Loucy (cell line): ENCODE results near the gene PLD5.

Experiments
- H2AFZ ChIP-seq: fragments of 200-600 bp; sonication (generic); 2 replicates; pipeline ENCODE4 v1.6.0; 2016; ENCODE audit warnings: antibody characterized with exemption, mild to moderate bottlenecking, low read length, moderate library complexity
- H3F3A ChIP-seq: fragments of 200-600 bp; 2 replicates; pipeline ENCODE4 v1.6.0; 2016; ENCODE audit warnings: antibody characterized with exemption, low read depth, mild to moderate bottlenecking
- H3K27me3 ChIP-seq: fragments of 200-600 bp; sonication (generic); 2 replicates; pipeline ENCODE4 v1.6.1; 2014; ENCODE audit warnings: low read length, mild to moderate bottlenecking; ENCODE audit not compliant: insufficient read depth, poor library complexity, severe bottlenecking
- H3K36me3 ChIP-seq: fragments of 200-600 bp; sonication (generic); 2 replicates; pipeline ENCODE4 v1.6.1; 2016; ENCODE audit warnings: low read length; ENCODE audit not compliant: insufficient read depth
- H3K4me1 ChIP-seq: fragments of 200-600 bp; sonication (generic); 2 replicates; pipeline ENCODE4 v1.5.1; 2014; ENCODE audit warnings: low read length, mild to moderate bottlenecking; ENCODE audit not compliant: insufficient read depth, poor library complexity, severe bottlenecking
- H3K4me2 ChIP-seq: fragments of 200-600 bp; sonication (generic); 2 replicates; pipeline ENCODE4 v1.6.0; 2014; ENCODE audit warnings: antibody characterized with exemption, low read length, low read depth, mild to moderate bottlenecking; ENCODE audit not compliant: poor library complexity, severe bottlenecking
- H3K4me3 ChIP-seq: fragments of 200-600 bp; sonication (generic); 2 replicates; pipeline ENCODE4 v1.5.1; 2014; ENCODE audit warnings: low read length, mild to moderate bottlenecking, mixed read lengths; ENCODE audit not compliant: poor library complexity, severe bottlenecking
- H3K79me2 ChIP-seq: fragments of 200-600 bp; sonication (generic); 2 replicates; pipeline ENCODE4 v1.6.1; 2014; ENCODE audit warnings: low read length; ENCODE audit not compliant: insufficient read depth
- H3K9ac ChIP-seq: fragments of 200-600 bp; sonication (generic); 2 replicates; pipeline ENCODE4 v1.6.0; 2014; ENCODE audit warnings: mild to moderate bottlenecking, low read depth, low read length, moderate library complexity; ENCODE audit not compliant: poor library complexity, severe bottlenecking
- H3K9me2 ChIP-seq: fragments of 200-600 bp; sonication (generic); replicated peaks from 2 replicates; pipeline ENCODE4 v1.6.1; 2016; ENCODE audit warnings: low read depth, low read length, mixed read lengths
- H3K9me3 ChIP-seq: fragments of 200-600 bp; sonication (generic); 2 replicates; pipeline ENCODE4 v1.6.1; 2014; ENCODE audit warnings: mild to moderate bottlenecking, antibody characterized with exemption, low read length, low read depth; ENCODE audit not compliant: insufficient read depth
- H4K20me1 ChIP-seq: fragments of 200-600 bp; sonication (generic); 2 replicates; pipeline ENCODE4 v1.6.0; 2014; ENCODE audit warnings: antibody characterized with exemption, low read length, mild to moderate bottlenecking; ENCODE audit not compliant: insufficient read depth, poor library complexity, severe bottlenecking
- CTCF ChIP-seq: fragments of 200-600 bp; sonication (generic); conservative IDR thresholded peaks from 2 replicates; pipeline ENCODE4 v1.5.1; 2014; ENCODE audit warnings: mild to moderate bottlenecking, antibody characterized with exemption, low read length
- EZH2phosphoT487 ChIP-seq: fragments of 200-600 bp; IDR thresholded peaks from 2 replicates; pipeline ENCODE4 v1.6.1; 2018; ENCODE audit warnings: antibody characterized with exemption, mild to moderate bottlenecking, moderate library complexity, borderline replicate concordance

The PLD5 gene

GRCh38 chr1:242057745-242058115 is 466.8 kb downstream of the PLD5 start:
- H4K20me1 ChIP-seq, result no peaks in the 10 kb centered on the region
- TF ChIP-seq EZH2phosphoT487 (no peak), CTCF (no peak)

GRCh38 chr1:242056988-242057744 is 467.3 kb downstream of the PLD5 start:
- Histone ChIP-seq H3K79me2 (no peaks in the 10 kb centered on the region), H2AFZ (no peak overlapping the region), H3K27me3 (no peaks in the 10 kb centered on the region), H3K9me2 (no peaks in the 10 kb centered on the region), H3K4me2 (no peak overlapping the region), H4K20me1 (no peaks in the 10 kb centered on the region), H3K4me1 (no peaks in the 10 kb centered on the region), H3F3A (no peaks in the 10 kb centered on the region), H3K9me3 (no peaks in the 10 kb centered on the region; the same call in 1 of the 2 replicates), H3K36me3 (no peaks in the 10 kb centered on the region), H3K9ac (no peak overlapping the region), H3K4me3 (no peak overlapping the region)
- TF ChIP-seq CTCF, result no peak
- no peak for TF ChIP-seq EZH2phosphoT487

More at GRCh38 chr1:242057745-242058115, 466.8 kb downstream of the PLD5 start:
- no peaks in the 10 kb centered on the region for H3K36me3 ChIP-seq
- no peaks in the 10 kb centered on the region for H3K4me1 ChIP-seq
- no peaks in the 10 kb centered on the region for H3F3A ChIP-seq
- no peak overlapping the region for H3K9ac ChIP-seq
- H3K9me2 ChIP-seq, result no peaks in the 10 kb centered on the region
- H3K79me2 ChIP-seq, result no peaks in the 10 kb centered on the region
- H3K27me3 ChIP-seq, result no peaks in the 10 kb centered on the region
- H3K9me3 ChIP-seq, result no peaks in the 10 kb centered on the region; the same call in 1 of the 2 replicates
- H2AFZ ChIP-seq, result no peak overlapping the region
- no peak overlapping the region for H3K4me2 ChIP-seq
- no peak overlapping the region for H3K4me3 ChIP-seq

- Histone ChIP-seq H3K4me3 (no peak overlapping the region), H3K9me2 (no peaks in the 10 kb centered on the region), H3K79me2 (no peaks in the 10 kb centered on the region), H3K4me1 (no peaks in the 10 kb centered on the region), H3K9me3 (no peaks in the 10 kb centered on the region; the same call in 1 of the 2 replicates), H2AFZ (no peak overlapping the region), H3F3A (no peaks in the 10 kb centered on the region), H3K27me3 (no peaks in the 10 kb centered on the region), H3K36me3 (no peaks in the 10 kb centered on the region), H3K9ac (no peak overlapping the region), H3K4me2 (no peak overlapping the region), H4K20me1 (no peaks in the 10 kb centered on the region)
- TF ChIP-seq CTCF (no peak), EZH2phosphoT487 (no peak)
These were observed 468.7 kb downstream of the PLD5 start for GRCh38 chr1:242055749-242056320.
